ENCODE measurements around the gene CLDN16. TPM values are rescaled to one million over a fixed set of nuclear protein-coding genes. Genes with fewer than 3 reads are reported as not detected.

CLDN16 gene
- total RNA-seq, 1 experiment from 2014 or later, result not detected

DNA sequence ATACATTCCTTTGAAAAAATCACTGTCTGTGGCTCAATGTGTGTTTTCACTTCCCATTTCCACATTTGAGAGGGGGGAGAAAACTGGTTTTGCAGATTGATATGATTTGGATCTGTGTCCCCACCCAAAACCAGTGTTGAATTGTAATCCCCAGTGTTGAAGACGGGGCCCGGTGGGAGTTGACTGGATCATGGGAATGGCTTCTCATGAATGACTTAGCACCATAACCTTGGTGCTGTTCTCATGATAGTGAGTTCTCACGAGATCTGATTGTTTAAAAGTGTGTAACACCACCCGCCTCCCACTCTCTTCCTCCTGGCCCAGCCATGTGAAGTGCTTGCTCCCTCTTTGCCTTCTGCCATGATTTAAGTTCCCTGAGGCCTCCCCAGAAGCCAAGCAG is 45.7 kb downstream of the CLDN16 start:
- Mint-ChIP-seq H3K4me3 (no peak overlapping the region), H3K36me3 (no peaks in the 10 kb centered on the region), H3K27ac (no peak overlapping the region), H3K27me3 (ENCODE audit: low read depth) (no peaks in the 10 kb centered on the region; the same call in 1 of the 2 replicates), H3K4me1 (no peaks in the 10 kb centered on the region), H3K9me3 (peaks cover 23% of the 10 kb centered on the region)
- ChIA-PET POLR2A (no interaction called here), CTCF (no interaction called here)
- TF ChIP-seq CREM (CRISPR knock-in tag; IDR thresholded peaks at IDR 0.05), result no peak
- TF ChIP-seq MLX (CRISPR knock-in tag; IDR thresholded peaks at IDR 0.05), result no peak
- TF ChIP-seq ERG (CRISPR knock-in tag; IDR thresholded peaks at IDR 0.05), result no peak
- no peak for TF ChIP-seq AR (CRISPR knock-in tag; IDR thresholded peaks at IDR 0.05)
- TF ChIP-seq JAZF1 (CRISPR knock-in tag; IDR thresholded peaks at IDR 0.05), result no peak
- TF ChIP-seq NFYB (CRISPR knock-in tag; conservative IDR thresholded peaks at IDR 0.05; ENCODE audit: low read depth), result no peak
- no peak for TF ChIP-seq MYBL2 (CRISPR knock-in tag; IDR thresholded peaks at IDR 0.05)
- no peak for TF ChIP-seq ATF1 (CRISPR knock-in tag; IDR thresholded peaks at IDR 0.05)
- TF ChIP-seq, protein P1, sequence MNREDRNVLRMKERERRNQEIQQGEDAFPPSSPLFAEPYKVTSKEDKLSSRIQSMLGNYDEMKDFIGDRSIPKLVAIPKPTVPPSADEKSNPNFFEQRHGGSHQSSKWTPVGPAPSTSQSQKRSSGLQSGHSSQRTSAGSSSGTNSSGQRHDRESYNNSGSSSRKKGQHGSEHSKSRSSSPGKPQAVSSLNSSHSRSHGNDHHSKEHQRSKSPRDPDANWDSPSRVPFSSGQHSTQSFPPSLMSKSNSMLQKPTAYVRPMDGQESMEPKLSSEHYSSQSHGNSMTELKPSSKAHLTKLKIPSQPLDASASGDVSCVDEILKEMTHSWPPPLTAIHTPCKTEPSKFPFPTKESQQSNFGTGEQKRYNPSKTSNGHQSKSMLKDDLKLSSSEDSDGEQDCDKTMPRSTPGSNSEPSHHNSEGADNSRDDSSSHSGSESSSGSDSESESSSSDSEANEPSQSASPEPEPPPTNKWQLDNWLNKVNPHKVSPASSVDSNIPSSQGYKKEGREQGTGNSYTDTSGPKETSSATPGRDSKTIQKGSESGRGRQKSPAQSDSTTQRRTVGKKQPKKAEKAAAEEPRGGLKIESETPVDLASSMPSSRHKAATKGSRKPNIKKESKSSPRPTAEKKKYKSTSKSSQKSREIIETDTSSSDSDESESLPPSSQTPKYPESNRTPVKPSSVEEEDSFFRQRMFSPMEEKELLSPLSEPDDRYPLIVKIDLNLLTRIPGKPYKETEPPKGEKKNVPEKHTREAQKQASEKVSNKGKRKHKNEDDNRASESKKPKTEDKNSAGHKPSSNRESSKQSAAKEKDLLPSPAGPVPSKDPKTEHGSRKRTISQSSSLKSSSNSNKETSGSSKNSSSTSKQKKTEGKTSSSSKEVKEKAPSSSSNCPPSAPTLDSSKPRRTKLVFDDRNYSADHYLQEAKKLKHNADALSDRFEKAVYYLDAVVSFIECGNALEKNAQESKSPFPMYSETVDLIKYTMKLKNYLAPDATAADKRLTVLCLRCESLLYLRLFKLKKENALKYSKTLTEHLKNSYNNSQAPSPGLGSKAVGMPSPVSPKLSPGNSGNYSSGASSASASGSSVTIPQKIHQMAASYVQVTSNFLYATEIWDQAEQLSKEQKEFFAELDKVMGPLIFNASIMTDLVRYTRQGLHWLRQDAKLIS (CRISPR knock-in tag; IDR thresholded peaks at IDR 0.05; ENCODE audit: borderline replicate concordance), result no peak
- TF ChIP-seq, protein P2, sequence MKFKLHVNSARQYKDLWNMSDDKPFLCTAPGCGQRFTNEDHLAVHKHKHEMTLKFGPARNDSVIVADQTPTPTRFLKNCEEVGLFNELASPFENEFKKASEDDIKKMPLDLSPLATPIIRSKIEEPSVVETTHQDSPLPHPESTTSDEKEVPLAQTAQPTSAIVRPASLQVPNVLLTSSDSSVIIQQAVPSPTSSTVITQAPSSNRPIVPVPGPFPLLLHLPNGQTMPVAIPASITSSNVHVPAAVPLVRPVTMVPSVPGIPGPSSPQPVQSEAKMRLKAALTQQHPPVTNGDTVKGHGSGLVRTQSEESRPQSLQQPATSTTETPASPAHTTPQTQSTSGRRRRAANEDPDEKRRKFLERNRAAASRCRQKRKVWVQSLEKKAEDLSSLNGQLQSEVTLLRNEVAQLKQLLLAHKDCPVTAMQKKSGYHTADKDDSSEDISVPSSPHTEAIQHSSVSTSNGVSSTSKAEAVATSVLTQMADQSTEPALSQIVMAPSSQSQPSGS (CRISPR knock-in tag; IDR thresholded peaks at IDR 0.05; ENCODE audit: borderline replicate concordance, low read depth), result no peak
- TF ChIP-seq ZNF396 (CRISPR knock-in tag; IDR thresholded peaks at IDR 0.05; ENCODE audit: borderline replicate concordance), result no peak
- no peak for ATAC-seq
- no peak for DNase-seq (ENCODE audit: low spot score)

- ChIA-PET POLR2A (no interaction called here), CTCF (no interaction called here)
- Mint-ChIP-seq H3K36me3 (no peaks in the 10 kb centered on the region), H3K9me3 (peaks cover 23% of the 10 kb centered on the region), H3K4me3 (no peak overlapping the region), H3K4me1 (no peaks in the 10 kb centered on the region), H3K27me3 (ENCODE audit: low read depth) (no peaks in the 10 kb centered on the region; the same call in 1 of the 2 replicates), H3K27ac (no peak overlapping the region)
- no peak for ATAC-seq
- DNase-seq (ENCODE audit: low spot score), result no peak
- TF ChIP-seq ZNF317 (CRISPR knock-in tag; IDR thresholded peaks at IDR 0.05; ENCODE audit: borderline replicate concordance, low read depth), result no peak
- TF ChIP-seq, protein P3, sequence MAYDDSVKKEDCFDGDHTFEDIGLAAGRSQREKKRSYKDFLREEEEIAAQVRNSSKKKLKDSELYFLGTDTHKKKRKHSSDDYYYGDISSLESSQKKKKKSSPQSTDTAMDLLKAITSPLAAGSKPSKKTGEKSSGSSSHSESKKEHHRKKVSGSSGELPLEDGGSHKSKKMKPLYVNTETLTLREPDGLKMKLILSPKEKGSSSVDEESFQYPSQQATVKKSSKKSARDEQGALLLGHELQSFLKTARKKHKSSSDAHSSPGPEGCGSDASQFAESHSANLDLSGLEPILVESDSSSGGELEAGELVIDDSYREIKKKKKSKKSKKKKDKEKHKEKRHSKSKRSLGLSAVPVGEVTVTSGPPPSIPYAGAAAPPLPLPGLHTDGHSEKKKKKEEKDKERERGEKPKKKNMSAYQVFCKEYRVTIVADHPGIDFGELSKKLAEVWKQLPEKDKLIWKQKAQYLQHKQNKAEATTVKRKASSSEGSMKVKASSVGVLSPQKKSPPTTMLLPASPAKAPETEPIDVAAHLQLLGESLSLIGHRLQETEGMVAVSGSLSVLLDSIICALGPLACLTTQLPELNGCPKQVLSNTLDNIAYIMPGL (CRISPR knock-in tag; IDR thresholded peaks at IDR 0.05), result no peak
- no peak for TF ChIP-seq ATF1 (CRISPR knock-in tag; IDR thresholded peaks at IDR 0.05)
- no peak for TF ChIP-seq E2F1 (CRISPR knock-in tag; IDR thresholded peaks at IDR 0.05)
- TF ChIP-seq, protein P4, sequence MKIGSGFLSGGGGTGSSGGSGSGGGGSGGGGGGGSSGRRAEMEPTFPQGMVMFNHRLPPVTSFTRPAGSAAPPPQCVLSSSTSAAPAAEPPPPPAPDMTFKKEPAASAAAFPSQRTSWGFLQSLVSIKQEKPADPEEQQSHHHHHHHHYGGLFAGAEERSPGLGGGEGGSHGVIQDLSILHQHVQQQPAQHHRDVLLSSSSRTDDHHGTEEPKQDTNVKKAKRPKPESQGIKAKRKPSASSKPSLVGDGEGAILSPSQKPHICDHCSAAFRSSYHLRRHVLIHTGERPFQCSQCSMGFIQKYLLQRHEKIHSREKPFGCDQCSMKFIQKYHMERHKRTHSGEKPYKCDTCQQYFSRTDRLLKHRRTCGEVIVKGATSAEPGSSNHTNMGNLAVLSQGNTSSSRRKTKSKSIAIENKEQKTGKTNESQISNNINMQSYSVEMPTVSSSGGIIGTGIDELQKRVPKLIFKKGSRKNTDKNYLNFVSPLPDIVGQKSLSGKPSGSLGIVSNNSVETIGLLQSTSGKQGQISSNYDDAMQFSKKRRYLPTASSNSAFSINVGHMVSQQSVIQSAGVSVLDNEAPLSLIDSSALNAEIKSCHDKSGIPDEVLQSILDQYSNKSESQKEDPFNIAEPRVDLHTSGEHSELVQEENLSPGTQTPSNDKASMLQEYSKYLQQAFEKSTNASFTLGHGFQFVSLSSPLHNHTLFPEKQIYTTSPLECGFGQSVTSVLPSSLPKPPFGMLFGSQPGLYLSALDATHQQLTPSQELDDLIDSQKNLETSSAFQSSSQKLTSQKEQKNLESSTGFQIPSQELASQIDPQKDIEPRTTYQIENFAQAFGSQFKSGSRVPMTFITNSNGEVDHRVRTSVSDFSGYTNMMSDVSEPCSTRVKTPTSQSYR (CRISPR knock-in tag; IDR thresholded peaks at IDR 0.05), result no peak
- no peak for TF ChIP-seq FOXK1 (CRISPR knock-in tag; IDR thresholded peaks at IDR 0.05)
- TF ChIP-seq EMX1 (CRISPR knock-in tag; IDR thresholded peaks at IDR 0.05), result no peak
- TF ChIP-seq HMGA2 (CRISPR knock-in tag; IDR thresholded peaks at IDR 0.05), result no peak
Observed at GRCh38 chr3:190435618-190436017, 47.7 kb downstream of the CLDN16 start.

Measured in WTC11 (cell line).